ENCODE data around the gene WDFY3.

DNA sequence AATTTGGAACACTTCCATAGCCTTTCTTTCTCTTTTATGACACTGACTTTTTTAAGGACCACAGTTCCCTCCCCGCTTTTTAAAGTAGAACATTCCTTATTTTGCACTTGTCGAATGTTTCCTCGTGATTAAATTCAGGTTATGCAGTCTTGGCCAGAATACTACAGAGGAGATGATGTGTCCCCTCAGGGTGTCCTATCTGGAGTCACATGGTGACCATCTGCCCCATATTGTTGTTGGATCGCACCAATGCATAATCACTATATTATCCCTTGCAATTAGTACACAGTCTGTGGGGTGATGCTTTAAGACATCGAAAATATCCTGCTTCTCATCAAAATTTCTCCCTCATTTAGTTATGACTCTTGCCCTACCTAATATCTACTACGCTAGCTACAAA is 27.4 kb downstream of the WDFY3 start:
- TF ChIP-seq, protein P1, sequence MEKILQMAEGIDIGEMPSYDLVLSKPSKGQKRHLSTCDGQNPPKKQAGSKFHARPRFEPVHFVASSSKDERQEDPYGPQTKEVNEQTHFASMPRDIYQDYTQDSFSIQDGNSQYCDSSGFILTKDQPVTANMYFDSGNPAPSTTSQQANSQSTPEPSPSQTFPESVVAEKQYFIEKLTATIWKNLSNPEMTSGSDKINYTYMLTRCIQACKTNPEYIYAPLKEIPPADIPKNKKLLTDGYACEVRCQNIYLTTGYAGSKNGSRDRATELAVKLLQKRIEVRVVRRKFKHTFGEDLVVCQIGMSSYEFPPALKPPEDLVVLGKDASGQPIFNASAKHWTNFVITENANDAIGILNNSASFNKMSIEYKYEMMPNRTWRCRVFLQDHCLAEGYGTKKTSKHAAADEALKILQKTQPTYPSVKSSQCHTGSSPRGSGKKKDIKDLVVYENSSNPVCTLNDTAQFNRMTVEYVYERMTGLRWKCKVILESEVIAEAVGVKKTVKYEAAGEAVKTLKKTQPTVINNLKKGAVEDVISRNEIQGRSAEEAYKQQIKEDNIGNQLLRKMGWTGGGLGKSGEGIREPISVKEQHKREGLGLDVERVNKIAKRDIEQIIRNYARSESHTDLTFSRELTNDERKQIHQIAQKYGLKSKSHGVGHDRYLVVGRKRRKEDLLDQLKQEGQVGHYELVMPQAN (IDR thresholded peaks at IDR 0.05; ENCODE audit: borderline replicate concordance), result no peak
- TF ChIP-seq DMBX1 (CRISPR knock-in tag; IDR thresholded peaks at IDR 0.05; ENCODE audit: borderline replicate concordance), result no peak
